Ectodermal cell (in vitro differentiated cells): Measurements from ENCODE around the gene PLEKHG5.
"Not testable (repeated sequence)": the region's sequence is repeated elsewhere in the genome, so short reads cannot be mapped to it uniquely, and the experiment has no call there.

ENCODE experiments used
- H3K27ac ChIP-seq: 2 replicates; pipeline ENCODE4 v1.7.0; 2013; ENCODE audit warnings: mild to moderate bottlenecking, low read depth, low read length; ENCODE audit not compliant: insufficient read depth, poor library complexity, severe bottlenecking
- H3K27me3 ChIP-seq: 2 replicates; pipeline ENCODE4 v1.7.0; 2013; ENCODE audit warnings: mild to moderate bottlenecking, low read length; ENCODE audit not compliant: insufficient read depth, control insufficient read depth, poor library complexity, severe bottlenecking
- H3K36me3 ChIP-seq: one replicate; pipeline ENCODE4 v1.7.0; 2013; ENCODE audit warnings: low read length; ENCODE audit not compliant: control insufficient read depth, insufficient read depth
- H3K4me1 ChIP-seq: one replicate; pipeline ENCODE4 v1.7.0; 2013; ENCODE audit warnings: low read length; ENCODE audit not compliant: control insufficient read depth, insufficient read depth
- H3K4me3 ChIP-seq: 2 replicates; pipeline ENCODE4 v1.7.0; 2013; ENCODE audit warnings: low read depth, low read length, control low read depth; ENCODE audit not compliant: insufficient read depth
- H3K9me3 ChIP-seq: 2 replicates; pipeline ENCODE4 v1.7.0; 2013; ENCODE audit warnings: mild to moderate bottlenecking, low read length, moderate library complexity; ENCODE audit not compliant: control insufficient read depth
- WGBS, 2 experiments: methylation state at CpG; one replicate each; pipeline ENCODE4 v1.1.7; 2013; ENCODE audit warnings: missing lambda C conversion rate in 2 of 2; 5-methylcytosine and 5-hydroxymethylcytosine counted together

Gene PLEKHG5

GRCh38 chr1:6436277-6436676 lies 55.2 kb downstream of the PLEKHG5 start:
- H3K9me3 ChIP-seq, H3K36me3 ChIP-seq, H3K4me1 ChIP-seq, H3K4me3 ChIP-seq, H3K27ac ChIP-seq: not testable (repeated sequence)
- WGBS, 2 experiments: 93 to 94% methylated on average over 3 of the region's 3 CpGs
- H3K27me3 ChIP-seq: peaks cover 20% of the 10 kb centered on the region

- H3K27ac ChIP-seq: no peak overlapping the region
- peaks cover 13% of the 10 kb centered on the region for H3K27me3 ChIP-seq
- H3K4me3 ChIP-seq: no peak overlapping the region
- WGBS, 2 experiments: 95 to 98% methylated on average over 3 of the region's 3 CpGs
- no peaks in the 10 kb centered on the region for H3K9me3 ChIP-seq
- no peaks in the 10 kb centered on the region for H3K4me1 ChIP-seq
- H3K36me3 ChIP-seq: no peaks in the 10 kb centered on the region
Observed at GRCh38 chr1:6435547-6435946, 55.9 kb downstream of the PLEKHG5 start.

- peaks cover 11% of the 10 kb centered on the region for H3K27me3 ChIP-seq
- no peak overlapping the region for H3K27ac ChIP-seq
- 90 to 93% methylated on average over 14 to 15 of the region's 15 CpGs for WGBS, 2 experiments
- H3K36me3 ChIP-seq: no peaks in the 10 kb centered on the region
- no peaks in the 10 kb centered on the region for H3K9me3 ChIP-seq
- H3K4me1 ChIP-seq: peaks cover 3% of the 10 kb centered on the region
- no peak overlapping the region for H3K4me3 ChIP-seq
Observed at GRCh38 chr1:6435129-6435528, 56.3 kb downstream of the PLEKHG5 start.

DNA sequence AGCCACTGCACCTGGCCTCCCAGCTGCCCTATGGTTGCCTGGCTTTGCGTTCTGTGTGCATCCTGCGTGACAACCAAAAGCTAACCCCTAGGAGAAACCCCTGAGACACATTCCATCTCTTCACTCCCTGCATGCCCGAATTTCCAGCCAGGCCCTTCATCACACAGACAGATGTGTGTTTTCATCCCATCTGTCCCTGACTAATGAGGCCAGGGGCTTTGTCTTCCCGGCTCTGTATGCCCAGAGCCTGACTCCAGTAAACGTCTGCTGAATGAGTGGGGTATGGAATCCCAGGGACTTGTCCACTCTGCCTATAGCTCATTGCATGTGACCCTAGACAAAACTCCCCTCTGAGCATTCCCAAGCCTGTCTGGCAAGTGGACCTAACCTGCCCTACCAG lies 57.3 kb downstream of the PLEKHG5 start:
- peaks cover 9% of the 10 kb centered on the region for H3K4me1 ChIP-seq
- no peaks in the 10 kb centered on the region for H3K9me3 ChIP-seq
- H3K4me3 ChIP-seq: no peak overlapping the region
- 89 to 94% methylated on average over 5 of the region's 5 CpGs for WGBS, 2 experiments
- H3K27ac ChIP-seq: no peak overlapping the region
- H3K36me3 ChIP-seq: no peaks in the 10 kb centered on the region
- H3K27me3 ChIP-seq: peaks cover 1% of the 10 kb centered on the region

DNA sequence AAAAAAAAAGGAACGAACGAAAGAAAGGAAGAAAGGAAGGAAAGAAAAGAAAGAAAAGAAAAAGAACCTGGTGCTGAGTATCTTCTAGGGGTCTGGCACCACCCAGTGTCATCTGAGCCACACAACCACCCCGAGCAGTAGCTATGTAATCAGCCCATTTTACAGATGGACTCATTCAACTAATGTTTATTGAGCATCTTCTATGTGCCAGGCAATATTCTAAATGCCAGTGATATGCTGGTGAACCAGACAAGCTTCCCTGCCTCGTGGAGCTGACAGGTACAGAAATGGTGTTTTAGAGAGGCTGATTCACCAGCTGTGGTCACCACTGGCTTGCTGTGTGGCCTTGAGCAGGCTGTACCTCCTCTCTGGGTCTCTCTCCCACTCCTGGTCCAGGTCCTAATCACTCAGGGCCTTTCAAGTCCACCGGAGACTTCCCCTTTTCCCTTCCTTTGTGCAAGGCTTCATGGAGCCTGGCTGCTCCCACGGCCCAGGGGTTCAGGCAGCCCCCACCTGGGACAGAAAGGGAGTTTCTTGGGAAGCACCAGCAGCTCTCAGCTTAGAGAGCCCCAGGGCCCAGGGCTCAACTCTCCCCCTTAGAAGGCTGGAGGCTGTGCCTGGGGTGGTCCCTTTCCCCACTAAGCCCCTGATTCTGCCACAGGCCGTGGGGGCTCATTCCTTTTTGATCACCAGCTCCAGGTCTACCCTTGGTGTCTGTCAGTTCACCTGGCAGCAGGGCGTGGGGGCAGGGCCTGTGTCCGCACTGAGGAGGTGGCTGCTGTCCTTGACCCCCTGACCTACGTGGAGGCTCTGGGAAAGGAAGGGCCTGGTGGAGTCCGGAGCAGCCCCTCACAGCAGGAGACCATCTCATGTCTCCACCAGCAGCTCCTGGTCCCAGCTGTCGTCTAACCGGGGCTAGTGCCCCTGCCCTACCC lies 59.6 kb downstream of the PLEKHG5 start:
- not testable (repeated sequence) for H3K9me3 ChIP-seq, H3K4me3 ChIP-seq, H3K36me3 ChIP-seq, H3K27ac ChIP-seq, H3K27me3 ChIP-seq
- H3K4me1 ChIP-seq: peaks cover 20% of the 10 kb centered on the region
- 73 to 76% methylated on average over 12 of the region's 13 CpGs for WGBS, 2 experiments

GRCh38 chr1:6429660-6430411 lies 61.6 kb downstream of the PLEKHG5 start:
- H3K27ac ChIP-seq, H3K9me3 ChIP-seq, H3K4me3 ChIP-seq, H3K36me3 ChIP-seq: not testable (repeated sequence)
- WGBS, 2 experiments: 63% methylated on average over 19 of the region's 19 CpGs
- Histone ChIP-seq H3K27me3 (peaks cover 28% of the 10 kb centered on the region), H3K4me1 (peaks cover 20% of the 10 kb centered on the region)

DNA sequence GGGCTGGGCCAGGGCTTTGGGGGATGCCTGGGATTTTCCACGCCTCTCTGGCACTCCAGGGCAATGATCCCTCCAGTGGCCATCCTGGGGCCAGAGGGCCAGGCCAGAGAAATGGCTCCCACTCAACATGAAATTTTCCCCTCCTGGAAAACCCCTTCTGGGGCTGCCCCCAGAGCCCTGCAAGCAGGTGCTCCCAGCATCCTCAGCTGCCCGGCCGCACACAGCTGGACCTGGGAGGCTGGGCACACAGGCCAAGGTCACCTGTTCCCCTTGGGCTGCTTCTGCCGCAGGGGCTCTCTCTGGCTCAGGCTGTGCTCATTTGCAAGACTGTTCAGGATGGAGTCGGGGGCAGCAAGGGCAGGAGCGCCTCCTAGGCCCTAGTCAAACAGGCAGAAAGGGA lies 63.0 kb downstream of the PLEKHG5 start:
- H3K4me1 ChIP-seq: peaks cover 22% of the 10 kb centered on the region
- not testable (repeated sequence) for H3K4me3 ChIP-seq, H3K9me3 ChIP-seq, H3K36me3 ChIP-seq, H3K27ac ChIP-seq
- 83 to 86% methylated on average over 6 of the region's 6 CpGs for WGBS, 2 experiments
- H3K27me3 ChIP-seq: peaks cover 41% of the 10 kb centered on the region

GRCh38 chr1:6427441-6428390 lies 63.8 kb downstream of the PLEKHG5 start:
- whole genome bisulfite sequencing, 2 experiments: 90 to 91% methylated on average over 26 of the region's 26 CpGs

GRCh38 chr1:6426972-6427350 lies 64.5 kb downstream of the PLEKHG5 start:
- H3K4me3 ChIP-seq: no peak overlapping the region
- 92 to 93% methylated on average over 10 of the region's 10 CpGs for WGBS, 2 experiments
- no peaks in the 10 kb centered on the region for H3K9me3 ChIP-seq
- no peak overlapping the region for H3K27ac ChIP-seq
- no peaks in the 10 kb centered on the region for H3K36me3 ChIP-seq
- H3K27me3 ChIP-seq: peaks cover 56% of the 10 kb centered on the region
- peaks cover 24% of the 10 kb centered on the region for H3K4me1 ChIP-seq

More at GRCh38 chr1:6427441-6428390, 63.8 kb downstream of the PLEKHG5 start:
- Histone ChIP-seq H3K4me3 (no peak overlapping the region), H3K4me1 (peaks cover 24% of the 10 kb centered on the region), H3K27me3 (peaks cover 49% of the 10 kb centered on the region), H3K36me3 (no peaks in the 10 kb centered on the region), H3K27ac (no peak overlapping the region), H3K9me3 (no peaks in the 10 kb centered on the region)
